COR-L47 (cell line): ENCODE data around the gene NCOA5.
A peak's percentile ranks its signal among the peaks of the same experiment; 100 is the strongest.

Experiments
- DNase-seq: peaks from one replicate; lab custom pipeline; 2025; lab: John Stamatoyannopoulos, UW

Gene NCOA5

DNA sequence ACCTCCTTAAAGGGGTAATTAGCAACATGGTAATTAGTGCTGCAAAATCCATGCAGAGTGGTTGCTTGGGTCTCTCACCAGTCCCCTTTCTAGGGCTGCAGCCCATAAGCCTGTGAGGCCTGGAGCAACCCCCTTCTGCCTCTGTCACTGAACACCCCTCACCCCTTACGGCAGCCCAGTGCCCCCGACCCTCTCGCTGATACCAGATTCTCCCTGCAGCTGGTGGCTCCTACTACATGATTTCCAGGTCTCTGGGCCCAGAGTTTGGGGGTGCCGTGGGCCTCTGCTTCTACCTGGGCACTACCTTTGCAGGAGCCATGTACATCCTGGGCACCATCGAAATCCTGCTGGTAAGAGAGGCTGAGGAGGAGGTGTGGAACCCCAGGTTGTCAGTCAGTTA lies 52.7 kb downstream of the NCOA5 start:
- DNase-seq = no peak

DNA sequence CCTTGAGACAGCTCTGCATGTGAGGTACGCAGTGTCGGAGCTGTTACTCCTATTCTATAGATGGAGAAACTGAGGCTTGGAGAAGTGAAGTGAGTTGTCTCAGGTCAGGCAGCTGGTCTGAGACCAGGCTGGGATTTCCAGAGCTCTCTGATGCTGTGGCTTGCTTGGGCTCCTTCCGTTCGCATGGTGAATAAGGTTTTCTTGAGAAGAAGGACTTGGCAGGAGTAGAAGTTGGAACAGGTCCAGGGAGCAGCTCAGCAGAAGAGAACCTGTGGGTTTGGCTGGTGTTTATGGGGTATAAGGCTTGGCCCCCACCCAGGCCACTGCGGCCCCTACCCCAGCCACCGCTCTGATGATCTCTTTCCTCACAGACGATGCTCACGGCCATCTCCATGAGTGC lies 53.4 kb downstream of the NCOA5 start:
- DNase-seq = no peak

DNA sequence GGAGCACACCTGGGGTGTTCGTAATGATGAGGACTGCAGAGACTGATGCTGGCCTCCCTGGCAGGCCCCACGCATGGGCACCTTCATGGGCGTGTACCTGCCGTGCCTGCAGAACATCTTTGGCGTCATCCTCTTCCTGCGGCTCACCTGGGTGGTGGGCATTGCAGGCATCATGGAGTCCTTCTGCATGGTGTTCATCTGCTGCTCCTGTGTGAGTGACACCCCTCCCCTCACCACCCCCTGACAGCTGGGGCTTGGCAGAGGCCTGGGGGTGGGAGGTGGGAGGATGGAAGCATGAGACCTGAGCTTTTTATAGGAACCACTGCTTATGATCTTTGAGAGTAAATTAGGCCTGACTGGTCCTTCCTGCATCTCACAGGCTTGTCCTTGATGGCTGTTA lies 54.0 kb downstream of the NCOA5 start:
- DNase-seq = no peak

DNA sequence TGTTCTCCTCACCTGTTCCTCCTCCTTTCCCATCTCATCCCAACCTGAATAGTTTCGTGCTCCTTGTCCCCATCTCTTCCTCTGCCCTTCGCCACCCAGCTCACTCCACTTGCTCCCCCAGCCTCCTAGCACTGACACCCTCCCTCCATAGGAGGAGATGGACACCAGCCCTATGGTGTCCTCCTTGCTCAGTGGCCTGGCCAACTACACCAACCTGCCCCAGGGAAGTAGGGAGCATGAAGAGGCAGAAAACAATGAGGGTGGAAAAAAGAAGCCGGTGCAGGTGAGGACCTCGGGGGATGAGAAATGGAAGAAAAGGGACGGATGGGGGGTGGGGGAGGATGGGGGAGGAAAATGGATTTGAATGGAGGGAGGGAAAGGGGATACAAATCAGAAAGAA lies 54.5 kb downstream of the NCOA5 start:
- no peak for DNase-seq

DNA sequence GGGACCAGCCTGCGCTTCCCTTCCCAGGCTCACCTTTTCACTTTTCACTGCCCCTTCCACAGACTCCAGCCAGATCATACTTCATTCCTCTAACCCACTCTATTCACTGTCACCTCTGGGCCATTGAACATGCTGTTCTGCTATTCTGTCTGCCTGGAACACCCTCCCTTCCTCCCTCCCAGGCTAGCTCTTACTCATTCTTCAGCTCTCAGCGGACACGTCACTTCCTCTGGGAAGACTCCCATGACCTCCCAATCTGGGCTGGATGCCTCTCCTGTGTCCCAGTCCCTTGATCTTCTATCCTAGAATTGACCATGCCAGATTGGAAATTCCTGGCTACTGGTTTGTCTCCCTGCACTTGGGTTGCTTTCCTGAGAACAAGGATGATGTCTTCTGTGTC lies 55.7 kb downstream of the NCOA5 start:
- DNase-seq = no peak

DNA sequence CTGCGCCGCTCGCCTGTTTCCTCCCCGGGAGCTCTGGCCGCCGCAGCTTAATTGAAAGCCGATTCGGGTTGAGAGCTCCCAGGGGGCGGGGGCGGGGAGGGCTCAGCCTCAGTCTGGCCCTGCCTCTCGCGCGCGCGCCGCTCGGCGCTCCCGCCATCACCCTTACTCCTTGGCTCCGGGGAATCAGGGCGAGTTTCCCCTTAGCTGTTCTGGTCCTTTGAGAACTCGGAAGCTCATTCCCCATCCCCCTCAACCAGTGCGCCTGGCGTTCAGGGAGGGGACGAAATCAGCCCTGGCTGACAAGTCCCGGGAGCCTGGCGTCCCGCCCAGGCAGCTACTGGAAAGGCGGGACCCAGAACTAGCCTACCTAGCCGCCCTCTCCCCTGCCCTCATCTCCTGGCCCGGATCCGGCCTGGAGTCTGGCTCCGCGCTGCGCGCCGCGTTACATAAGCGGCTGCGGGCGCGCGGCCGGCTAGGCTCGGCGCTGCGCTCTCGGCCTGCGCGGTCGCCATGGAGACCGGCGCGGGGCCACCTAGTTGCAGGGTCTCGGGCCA lies 58.0 kb downstream of the NCOA5 start:
- DNase-seq = peak; percentile 87

DNA sequence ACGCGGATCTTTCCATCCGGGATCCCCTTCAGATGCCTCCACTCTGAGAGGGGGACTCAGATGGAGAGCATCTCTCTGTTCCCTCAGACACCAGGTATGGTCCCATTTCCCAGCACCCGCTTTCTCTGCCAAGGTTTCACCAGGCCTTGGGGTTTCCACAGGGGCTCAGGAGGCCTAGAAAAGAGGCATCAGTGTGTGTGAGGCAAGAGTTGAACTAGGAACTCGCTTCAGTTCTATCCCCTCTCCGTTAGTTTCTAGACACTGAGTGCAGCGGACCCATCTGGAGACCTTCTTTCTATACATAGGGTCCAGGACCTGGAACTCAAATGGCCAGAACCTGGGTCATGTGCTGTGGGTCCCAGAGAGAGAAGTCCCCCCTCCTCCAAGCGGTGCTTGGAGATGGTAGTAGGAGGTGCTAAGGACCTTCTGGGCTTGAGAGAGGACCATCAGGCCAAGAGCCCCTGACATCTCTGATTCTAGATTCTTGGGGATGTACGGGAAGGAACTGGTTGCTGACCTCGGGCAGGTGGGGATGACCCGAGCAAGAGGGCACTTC lies 58.7 kb downstream of the NCOA5 start:
- no peak for DNase-seq

DNA sequence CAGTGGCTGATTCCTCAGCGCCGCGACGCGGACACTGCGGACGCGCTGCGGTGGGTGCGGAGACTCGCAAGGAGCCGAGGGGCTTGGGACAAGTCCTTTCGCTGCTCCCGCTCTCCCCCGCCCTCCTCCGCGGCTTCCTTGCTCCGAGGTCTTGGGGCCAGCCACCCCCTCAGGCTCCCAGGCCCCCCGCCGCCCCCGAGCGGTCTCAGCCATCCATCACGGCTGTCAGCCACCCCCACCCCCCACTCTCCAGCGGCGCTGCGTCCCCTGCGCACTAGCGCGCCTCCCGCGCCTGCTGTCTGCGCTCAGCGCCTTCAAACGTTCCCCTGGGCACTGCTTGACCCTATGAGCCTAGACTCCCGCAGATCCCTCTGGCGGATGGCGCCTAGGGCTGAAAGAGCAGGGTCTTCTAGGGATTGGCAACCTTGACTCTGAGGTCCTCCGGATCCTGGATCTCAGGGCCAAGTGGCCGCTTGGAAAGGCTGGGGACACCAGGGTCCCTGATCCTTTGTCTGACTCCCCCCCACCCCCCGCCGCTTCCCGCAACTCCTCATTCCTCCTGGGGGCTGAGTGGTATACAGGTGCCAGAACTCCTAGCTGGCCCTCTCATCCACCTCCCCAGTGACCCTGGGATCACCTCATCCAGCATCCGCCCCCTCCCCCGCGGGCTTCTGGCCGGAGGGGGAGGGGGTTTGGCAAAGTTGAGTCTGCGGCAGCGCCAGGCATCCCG lies 59.3 kb downstream of the NCOA5 start:
- no peak for DNase-seq

DNA sequence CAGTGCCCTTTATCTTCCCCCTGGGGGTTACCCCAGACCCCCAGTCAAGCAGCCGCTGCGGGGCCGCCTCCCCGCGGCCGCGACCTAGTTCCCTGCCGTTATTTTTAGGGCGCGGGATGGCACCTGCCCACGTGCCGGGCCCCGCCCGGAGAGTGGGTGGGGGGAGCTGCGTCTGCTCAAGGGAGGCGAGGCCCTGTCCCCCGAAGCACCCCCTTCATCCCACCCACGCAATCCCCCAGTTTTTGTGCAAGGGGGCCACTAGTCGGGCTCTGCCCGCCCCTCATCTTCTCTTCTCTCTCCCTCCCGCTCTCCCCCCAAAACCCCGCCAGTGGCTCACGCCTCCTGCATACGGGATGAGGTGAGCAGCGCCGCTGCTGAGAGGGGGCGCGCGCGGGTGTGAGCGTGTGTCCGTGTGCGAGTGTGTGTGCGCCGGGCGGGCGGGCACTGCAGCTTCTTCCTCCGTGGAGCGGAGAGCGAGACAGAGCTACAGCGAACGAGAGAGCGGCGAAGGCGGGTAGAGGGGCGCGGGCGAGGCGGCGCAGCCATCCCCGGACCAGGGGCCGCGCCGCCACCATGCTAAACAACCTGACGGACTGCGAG lies 60.9 kb downstream of the NCOA5 start, which contains the start of gene SLC12A5:
Gene SLC12A5, plus strand, starts transcription at position 444 of the 600 bp plus-strand sequence. Its CDS starts 130 bp downstream, at position 574.
- DNase-seq = no peak

DNA sequence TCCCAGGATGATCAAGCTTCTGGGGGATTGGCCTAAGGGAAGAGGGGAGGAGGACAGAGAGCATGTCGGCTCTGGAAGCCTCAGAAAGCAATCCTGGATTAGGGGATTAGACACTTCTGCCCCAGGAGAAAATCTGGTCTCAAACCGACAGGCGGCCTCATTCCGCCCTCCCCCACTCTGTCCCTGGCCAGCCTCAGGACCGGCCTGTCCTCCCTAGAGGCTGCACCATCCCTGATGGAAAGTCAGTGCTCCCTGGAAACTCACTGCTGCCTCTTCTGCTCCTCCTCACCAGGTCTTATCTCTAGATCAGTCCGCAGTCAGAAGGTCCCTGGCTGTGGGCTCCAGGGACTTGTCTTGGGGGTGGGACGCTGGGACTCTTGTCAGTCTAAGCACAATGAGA lies 61.7 kb downstream of the NCOA5 start:
- DNase-seq = no peak

DNA sequence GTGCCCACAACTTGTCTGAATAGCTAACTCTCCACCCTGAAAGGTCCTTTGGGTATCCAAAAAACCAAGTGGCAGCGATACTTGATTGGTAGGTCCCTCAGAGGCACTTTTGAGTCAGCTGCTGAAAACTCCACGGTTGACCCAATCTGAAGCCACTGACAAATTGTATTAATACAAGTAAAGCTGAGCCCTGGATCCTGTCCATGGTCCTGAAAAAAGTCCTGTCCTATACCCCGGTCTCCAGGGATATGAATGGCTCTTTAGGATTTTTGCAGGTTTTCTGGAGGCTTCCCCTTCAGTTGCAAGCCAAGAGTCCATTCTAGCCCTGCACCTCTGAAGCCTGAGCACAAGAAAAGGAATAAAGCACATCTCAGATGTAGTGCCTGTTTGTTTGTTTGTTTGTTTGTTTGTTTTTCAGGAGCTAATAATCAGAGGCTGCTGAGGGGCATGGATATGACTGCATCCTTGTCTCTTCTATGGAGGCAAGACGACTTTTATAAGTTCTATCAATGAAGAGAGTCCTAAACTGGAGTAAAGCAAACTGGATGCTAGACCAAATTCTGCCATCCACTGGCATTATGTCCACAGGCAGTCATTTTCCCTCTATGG lies 62.4 kb downstream of the NCOA5 start:
- no peak for DNase-seq

DNA sequence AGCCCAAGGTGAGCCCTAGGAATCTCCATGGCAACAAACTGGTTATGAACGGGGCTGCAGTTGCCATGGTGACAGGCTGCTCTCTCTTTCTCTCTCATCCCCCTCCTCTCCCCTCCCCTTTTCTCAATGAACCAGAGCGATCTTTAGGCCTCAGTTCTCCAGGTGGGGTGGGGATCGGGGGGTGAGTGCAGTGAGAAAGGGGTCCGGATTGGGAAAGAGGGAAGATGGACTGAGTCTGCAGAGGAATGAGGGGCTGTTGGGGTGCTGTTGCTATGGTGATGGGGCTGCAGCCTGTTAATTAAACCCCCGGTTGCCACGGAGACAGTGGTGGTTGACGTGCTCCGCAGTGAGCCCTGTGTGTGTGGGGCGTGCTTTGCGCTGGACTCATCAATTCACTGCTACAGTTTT lies 64.4 kb downstream of the NCOA5 start:
- DNase-seq = no peak

DNA sequence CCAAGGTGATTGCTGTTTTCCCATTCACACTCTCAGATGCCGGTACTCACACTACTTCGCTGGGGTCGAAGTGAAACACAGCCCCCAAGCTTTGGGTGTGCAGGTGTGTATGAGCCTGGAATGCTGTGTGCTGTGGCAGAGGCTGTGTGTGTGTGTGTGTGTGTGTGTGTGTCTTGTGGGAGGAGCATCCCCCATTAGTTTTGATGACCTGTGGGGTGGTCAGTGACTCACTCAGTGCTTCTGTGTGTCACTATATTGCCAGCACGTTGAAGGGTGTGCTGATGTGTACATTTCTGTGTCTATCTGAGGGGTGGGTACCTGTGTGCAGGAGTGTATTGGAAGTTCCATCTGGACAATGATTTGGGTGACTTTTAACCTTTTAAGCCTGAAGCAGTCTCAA lies 65.8 kb downstream of the NCOA5 start:
- DNase-seq = no peak

DNA sequence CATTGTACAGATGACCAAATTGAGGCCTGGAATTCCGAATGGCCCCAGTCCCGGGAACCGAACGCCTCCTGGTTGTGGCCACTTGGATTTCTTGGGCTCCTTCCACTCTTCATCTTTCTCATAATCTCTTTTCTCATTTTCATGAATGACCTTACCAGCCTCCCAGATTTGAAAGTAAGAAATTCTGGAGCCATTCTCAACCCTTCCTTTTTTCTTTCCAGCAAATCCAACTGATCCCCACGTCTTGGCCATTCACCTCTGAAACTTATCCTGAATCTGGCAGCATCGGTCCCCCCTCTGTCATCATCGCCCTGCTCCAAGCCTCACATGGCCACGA lies 66.6 kb downstream of the NCOA5 start:
- DNase-seq = no peak

DNA sequence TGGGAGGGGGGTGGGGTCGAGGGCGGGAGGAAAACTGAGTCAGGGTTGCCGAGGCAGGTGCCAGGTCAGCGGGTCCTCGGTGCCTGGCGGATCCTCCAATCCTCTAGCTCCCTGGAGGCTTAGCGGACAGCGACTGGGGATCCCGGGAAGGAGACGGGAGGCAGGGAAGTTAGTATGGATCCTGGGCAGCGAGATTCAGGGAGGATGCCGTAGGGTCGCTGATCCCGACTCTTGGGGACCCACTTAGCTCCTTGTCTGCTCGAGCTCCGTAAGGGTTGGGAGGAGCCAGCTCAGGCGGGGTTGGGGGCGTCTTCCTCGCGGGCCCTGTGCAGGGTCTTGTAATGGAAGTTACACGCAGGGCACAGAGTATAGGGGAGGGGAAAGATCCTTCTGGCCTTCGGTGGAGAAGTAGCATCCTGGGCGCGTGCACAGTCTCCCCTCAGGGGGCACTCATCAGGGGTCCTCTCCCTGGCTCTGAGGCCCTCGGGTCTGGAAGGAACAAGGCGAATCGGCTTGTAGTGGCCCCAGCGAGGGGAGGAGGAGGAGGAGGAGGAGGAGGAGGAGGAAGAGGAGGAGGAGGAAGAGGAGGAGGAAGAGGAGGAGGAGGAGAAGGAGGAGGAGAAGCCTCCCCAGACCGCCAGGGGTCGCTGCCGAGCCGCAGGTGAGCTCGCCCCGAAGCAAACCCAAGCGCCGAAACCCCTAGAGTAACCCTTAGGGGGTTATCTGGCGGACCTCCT lies 67.2 kb downstream of the NCOA5 start:
- peak; percentile 66 for DNase-seq

DNA sequence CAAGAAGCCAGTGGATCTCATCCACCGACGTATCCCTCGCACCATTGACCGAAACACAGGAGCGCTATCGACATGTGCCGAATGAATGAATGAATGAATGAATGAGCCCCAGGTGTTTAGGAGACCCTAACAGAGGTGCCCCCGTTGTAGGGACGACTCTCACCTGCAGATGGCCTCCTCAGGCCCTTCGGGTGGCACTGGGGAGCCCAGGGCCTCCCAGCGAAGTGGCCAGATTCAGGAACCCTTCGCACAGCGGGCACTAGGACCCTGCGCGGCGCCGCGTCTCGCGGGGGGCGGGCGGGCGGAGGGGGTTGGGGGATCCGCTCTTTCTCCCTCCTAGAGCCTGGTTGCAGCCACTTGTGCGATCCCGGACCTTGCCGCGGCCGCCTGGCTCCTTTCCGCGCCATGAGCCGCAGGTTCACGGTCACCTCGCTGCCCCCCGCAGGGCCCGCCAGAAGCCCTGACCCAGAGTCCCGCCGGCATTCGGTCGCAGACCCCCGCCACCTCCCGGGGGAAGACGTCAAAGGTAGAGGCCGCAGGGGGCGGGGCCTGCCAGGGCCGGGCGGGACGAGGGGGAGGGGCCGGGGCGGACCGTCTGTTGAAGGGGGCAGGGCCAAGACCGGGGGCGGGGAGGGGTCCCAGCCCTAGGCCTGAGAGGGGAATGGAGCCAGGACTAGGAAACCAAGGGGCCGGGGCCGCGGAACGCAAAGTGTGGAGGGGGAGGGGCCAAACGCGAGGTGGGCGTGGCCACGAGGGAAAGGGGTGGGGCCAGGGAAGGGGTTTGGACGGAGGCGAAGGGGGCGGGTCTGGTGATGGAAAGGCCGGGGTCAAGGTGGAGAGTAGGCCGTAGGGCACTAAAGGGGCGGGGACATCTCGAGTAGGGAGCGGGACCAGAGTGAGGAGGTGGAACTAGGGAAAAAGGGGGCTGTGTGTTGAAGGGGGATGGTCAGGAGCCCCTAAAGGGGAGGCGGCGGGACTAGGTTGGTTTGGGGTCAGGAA lies 68.1 kb downstream of the NCOA5 start:
- peak; percentile 59 for DNase-seq

DNA sequence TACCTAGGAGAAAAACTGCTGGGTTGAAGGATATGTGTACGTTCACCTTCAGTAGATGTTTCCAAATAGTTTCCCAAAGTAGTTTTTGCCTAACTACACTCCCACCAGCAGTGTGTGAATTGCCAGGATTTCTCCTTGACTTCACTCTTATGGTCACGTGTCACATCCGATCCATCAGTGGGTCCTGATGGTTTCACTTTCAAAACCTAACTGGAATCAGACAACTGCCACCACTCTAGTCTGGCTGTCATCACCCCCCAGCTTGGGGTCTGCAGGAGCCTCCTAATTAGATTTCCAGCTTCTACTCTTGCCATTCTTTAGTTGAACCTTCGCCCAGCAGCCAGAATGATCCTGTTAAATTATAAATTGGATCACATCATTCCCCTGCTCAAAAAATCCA lies 69.2 kb downstream of the NCOA5 start:
- no peak for DNase-seq

DNA sequence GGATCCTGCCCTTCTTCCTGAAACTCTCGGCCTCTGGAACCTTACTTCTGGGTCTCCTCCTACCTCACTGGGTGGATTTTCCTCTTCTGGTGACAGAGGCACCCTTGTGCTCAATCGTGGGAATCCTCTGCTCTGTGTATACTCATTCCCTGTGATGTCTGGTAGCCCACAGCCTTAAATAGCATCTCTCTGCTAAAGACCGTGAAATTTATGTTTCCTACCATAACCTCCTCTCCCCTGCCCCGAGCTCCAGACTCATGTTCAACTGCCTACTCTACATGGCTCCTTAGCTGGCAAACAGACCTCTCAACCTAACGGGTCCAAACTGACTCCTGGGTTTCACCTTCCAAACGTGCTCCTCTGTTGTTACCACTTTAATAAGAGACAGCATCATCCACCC lies 71.2 kb downstream of the NCOA5 start:
- no peak for DNase-seq

DNA sequence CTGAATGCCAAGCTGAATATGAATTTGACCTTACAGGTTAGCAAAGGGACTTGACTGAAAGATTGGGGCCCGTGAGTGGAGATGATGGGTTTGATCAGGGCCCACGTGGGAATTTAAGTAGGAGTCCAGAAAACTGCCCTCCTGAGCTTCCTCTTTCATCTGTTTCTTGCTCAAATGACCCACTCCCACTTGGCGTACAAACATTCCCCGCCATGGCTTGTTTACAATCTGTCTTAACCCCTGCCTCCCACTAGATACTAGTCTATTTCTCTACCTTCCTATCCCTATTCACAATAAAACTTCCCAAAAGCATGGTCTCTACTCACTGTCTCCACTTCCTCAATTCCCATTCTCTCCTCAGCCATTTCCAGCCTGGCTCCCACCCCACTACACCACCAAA lies 71.7 kb downstream of the NCOA5 start:
- DNase-seq = no peak

DNA sequence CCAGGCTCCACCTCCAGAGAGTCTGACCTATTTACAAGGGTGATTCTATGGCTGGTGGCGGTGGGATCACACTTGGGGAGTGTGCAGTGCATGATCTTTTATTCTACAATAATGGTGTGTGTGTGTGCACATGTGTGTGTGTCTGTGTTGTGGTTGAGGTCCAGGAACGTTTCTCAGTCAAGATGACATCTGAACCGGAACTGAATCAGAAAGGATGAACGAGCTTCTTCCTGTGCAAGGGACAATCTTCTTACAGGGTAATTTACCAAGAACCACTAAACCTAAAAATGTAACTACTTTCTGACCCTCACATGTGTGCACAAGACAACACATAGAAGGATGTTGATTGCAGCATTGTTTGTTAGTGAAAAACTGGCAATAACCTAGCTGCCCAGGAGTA lies 72.5 kb downstream of the NCOA5 start:
- DNase-seq = no peak
